ENCODE results near the gene REM2.

REM2 gene, protein sequence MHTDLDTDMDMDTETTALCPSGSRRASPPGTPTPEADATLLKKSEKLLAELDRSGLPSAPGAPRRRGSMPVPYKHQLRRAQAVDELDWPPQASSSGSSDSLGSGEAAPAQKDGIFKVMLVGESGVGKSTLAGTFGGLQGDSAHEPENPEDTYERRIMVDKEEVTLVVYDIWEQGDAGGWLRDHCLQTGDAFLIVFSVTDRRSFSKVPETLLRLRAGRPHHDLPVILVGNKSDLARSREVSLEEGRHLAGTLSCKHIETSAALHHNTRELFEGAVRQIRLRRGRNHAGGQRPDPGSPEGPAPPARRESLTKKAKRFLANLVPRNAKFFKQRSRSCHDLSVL

GRCh38 chr14:22883173-22883976 is at the start of gene REM2:
TSS of gene REM2 (plus strand) at chr14:22883222. CDS start at chr14:22883288, 66 bp downstream.
- DNase-seq = peak; percentile 38

DNA sequence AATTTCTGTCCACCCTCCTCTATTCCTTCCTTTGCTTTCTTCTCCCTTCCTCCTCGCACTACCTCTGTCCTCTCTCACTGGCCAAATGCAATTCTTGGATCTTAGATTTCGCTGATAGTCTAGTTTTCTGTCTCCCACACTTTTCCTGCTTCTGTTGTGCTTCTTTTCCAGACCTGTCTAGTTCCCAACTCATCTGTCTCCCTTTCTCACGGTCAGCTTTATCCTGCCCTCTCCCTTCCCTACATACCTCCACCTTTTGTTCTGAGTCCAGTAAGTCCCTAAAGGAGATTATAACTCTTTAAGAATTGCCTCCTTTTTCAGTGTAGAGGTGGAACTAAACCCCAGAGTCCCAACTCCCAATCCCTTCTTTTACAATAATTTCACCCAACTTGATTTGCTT is 47.5 kb upstream of the REM2 start:
- no peak for DNase-seq

- no peak for DNase-seq
Observed at GRCh38 chr14:22836301-22837113, 46.5 kb upstream of the REM2 start, which contains the start of gene MMP14. TSS of gene MMP14 (plus strand) at chr14:22836585. CDS start at chr14:22836818, 233 bp downstream.

- DNase-seq = no peak
Observed at GRCh38 chr14:22837114-22837749, 45.8 kb upstream of the REM2 start.

DNA sequence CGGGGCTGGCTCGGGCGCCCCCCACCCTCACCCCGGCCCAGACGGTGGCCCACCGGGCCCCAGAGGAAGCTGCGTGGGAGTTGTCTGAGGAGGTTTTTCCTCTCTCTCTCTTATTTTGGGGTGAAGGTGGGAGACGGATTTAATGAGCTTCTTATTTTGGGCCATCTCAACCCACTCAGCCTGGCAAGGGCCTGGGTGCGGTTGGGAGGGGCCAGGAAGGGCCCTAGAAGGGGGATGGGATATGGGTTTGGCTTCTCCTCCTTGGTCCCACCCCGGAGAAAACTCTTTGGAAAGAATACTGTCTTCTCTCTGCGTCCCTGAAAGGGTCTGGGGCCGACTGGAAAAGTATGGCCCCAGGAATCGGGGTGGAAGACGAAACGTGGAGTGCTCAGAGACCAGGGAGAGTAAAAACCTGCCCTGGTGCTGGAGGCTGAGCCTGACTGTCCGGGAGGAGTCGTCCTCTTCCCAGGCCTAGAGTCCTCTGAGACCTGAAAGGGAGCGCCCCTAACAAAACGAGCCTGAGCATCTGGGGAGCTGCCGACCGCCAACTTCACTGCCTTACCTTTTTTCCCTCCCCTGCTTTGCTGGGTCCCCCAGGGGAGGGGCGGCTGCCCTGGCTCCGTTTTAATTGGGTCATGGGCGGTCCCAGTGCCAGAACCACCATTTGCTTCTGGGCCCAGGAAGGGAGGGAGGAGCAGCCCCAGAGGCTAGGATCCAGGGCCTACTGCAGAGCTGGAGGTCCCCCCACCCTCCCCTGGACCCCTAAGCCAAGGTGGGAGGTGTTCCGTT is 45.1 kb upstream of the REM2 start:
- DNase-seq = no peak

GRCh38 chr14:22838631-22839041 is 44.4 kb upstream of the REM2 start:
- DNase-seq = no peak

GRCh38 chr14:22839159-22839779 is 43.8 kb upstream of the REM2 start:
- DNase-seq = no peak

DNA sequence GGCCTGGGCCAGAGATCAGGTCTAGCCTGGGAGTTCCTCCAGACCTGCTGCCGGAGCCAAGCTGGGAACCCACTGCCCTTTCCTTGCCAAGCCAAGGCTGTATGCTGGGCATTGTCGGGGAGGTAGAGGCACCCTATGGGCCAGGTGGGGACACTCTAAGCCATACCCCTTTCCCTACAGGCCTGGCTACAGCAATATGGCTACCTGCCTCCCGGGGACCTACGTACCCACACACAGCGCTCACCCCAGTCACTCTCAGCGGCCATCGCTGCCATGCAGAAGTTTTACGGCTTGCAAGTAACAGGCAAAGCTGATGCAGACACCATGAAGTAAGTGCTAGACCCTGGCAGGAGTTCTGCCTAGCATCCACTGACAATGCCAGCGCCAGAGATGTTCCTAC is 41.7 kb upstream of the REM2 start:
- DNase-seq = no peak

DNA sequence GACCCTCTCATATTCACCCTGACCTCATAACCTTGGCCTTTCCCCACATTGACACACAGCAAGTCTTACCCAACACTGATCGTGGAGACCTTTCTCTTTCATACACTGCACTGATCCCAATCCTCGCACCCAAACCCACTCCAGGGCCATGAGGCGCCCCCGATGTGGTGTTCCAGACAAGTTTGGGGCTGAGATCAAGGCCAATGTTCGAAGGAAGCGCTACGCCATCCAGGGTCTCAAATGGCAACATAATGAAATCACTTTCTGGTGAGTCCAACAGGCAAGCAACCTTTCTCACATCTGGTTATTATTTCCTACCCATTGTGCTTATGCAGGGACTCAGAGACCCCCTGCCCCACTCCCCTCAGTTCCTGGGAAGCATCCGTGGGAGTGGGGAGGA is 41.3 kb upstream of the REM2 start:
- DNase-seq = no peak

GRCh38 chr14:22842211-22843122 is 40.6 kb upstream of the REM2 start:
- no peak for DNase-seq

DNA sequence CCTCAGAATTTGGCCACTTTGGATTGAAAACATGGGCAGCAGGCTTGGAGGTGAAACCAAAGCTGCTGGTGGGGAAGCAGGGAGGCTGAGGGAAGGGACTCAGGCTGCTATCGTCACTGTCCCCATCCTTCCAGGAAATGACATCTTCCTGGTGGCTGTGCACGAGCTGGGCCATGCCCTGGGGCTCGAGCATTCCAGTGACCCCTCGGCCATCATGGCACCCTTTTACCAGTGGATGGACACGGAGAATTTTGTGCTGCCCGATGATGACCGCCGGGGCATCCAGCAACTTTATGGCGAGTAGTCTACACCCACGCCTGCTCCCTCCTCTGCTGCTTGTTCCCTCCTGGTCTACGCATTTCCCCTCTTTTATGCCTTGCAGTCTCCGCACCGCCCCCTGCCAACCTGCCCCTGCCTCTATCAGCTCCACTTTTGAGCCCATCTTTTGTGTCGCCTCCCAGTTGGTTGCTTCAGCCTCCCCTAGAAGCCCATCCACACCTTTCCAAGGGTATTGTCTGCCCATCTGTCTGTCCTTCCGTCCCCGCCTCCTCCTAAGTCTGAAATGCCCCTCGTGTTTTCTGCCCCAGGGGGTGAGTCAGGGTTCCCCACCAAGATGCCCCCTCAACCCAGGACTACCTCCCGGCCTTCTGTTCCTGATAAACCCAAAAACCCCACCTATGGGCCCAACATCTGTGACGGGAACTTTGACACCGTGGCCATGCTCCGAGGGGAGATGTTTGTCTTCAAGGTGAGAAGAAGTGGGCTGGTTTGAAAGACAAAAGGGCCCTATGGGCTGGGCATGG is 39.7 kb upstream of the REM2 start:
- DNase-seq = no peak

- no peak for DNase-seq
Observed at GRCh38 chr14:22844221-22845102, 38.6 kb upstream of the REM2 start.

DNA sequence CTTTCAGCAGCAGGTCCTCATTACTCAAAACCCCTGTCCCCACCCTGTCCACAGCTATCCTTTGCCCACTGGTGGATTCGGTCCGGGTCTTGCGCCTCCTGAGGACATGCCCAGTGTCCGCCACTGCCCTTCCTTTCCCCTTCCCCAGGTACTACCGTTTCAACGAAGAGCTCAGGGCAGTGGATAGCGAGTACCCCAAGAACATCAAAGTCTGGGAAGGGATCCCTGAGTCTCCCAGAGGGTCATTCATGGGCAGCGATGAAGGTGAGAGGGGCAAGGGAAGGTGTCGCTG is 38.0 kb upstream of the REM2 start:
- no peak for DNase-seq

- DNase-seq = no peak
Observed at GRCh38 chr14:22845821-22846625, 37.0 kb upstream of the REM2 start.

DNA sequence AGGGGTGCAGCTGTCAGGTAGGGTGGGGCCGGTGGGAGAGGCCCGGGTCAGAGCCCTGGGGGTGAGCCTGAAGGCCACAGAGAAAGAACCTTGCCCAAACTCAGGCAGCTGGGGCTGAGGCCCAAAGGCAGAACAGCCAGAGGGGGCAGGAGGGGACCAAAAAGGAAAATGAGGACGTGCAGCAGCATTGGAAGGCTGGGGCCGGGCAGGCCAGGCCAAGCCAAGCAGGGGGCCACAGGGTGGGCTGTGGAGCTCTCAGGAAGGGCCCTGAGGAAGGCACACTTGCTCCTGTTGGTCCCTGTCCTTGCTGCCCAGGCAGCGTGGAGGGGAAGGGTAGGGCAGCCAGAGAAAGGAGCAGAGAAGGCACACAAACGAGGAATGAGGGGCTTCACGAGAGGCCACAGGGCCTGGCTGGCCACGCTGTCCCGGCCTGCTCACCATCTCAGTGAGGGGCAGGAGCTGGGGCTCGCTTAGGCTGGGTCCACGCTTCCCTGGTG is 36.2 kb upstream of the REM2 start:
- DNase-seq = no peak

GRCh38 chr14:22847661-22848341 is 35.2 kb upstream of the REM2 start:
- DNase-seq = no peak

Measured in NCI-H2107 (cell line).